ENCODE measurements around the gene BRF1.

Gene BRF1

DNA sequence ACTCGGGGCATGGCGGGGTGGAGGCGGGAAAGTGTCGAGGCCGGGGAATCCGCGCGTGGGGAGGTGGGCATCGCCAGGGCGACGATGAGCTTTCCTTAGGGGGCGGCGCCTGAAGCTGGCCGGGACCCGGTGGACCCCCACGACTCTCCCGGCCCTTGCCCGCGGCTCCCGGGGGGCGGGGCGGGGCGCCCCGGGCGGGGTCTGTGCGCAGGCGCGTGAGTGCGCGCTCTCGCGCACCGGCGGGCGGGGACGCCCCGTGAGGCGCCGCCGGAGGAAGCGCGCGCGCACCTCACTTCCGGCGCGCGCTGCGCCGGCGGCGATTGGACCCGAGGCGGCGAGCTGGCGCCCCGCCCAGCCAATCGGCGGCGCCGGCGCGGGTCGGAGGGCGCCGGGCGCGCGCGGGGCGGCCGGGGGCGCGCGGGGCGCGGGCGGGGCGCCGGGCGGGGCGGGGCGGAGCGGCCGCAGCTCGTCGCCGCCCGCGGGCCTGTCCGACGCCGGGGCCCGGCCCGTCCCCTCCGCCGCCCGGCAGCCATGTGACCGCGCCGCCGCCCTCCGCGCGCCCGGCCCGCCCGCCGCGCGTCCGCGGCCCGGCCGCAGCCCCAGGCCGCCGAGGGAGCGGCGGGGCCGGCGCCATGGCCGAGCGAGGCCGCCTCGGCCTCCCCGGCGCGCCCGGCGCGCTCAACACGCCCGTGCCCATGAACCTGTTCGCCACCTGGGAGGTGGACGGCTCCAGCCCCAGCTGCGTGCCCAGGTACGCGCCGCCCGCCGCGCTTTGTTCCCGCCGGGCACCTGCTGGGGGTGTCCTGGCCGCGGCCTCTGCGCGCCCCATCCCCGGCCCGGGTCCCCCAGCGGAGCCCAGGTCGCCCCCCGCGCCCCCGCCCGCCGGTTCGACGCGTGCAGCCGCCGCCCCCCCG is 13.7 kb upstream of the BRF1 start, which contains the start of gene PACS2:
Gene PACS2 (plus strand): TSS at position 462 of the 914 bp plus-strand sequence. CDS start 171 bp downstream, at position 633.
- H3K9ac ChIP-seq (ENCODE audit: low read length in 2 of 2), result peak within 1 kb of the TSS; percentile 68 to 75
- peaks cover 56% of the 10 kb centered on the region for H3K4me1 ChIP-seq (ENCODE audit: control insufficient read depth, insufficient read depth, low read length)
- no peaks in the 10 kb centered on the region for H3K27me3 ChIP-seq (ENCODE audit: control insufficient read depth in 1 of 2, insufficient read depth in 2 of 2, low read length in 2 of 2)
- peak within 1 kb of the TSS; percentile 94 for H3K27ac ChIP-seq (ENCODE audit: low read length)
- H3K9me3 ChIP-seq (ENCODE audit: control insufficient read depth in 2 of 2, low read length in 2 of 2), result no peaks in the 10 kb centered on the region
- no peaks in the 10 kb centered on the region for H3K36me3 ChIP-seq (ENCODE audit: control insufficient read depth in 2 of 2, insufficient read depth in 2 of 2, low read length in 2 of 2)
- H3K4me3 ChIP-seq (ENCODE audit: low read length in 2 of 2), result peak within 1 kb of the TSS; percentile 66 to 81

DNA sequence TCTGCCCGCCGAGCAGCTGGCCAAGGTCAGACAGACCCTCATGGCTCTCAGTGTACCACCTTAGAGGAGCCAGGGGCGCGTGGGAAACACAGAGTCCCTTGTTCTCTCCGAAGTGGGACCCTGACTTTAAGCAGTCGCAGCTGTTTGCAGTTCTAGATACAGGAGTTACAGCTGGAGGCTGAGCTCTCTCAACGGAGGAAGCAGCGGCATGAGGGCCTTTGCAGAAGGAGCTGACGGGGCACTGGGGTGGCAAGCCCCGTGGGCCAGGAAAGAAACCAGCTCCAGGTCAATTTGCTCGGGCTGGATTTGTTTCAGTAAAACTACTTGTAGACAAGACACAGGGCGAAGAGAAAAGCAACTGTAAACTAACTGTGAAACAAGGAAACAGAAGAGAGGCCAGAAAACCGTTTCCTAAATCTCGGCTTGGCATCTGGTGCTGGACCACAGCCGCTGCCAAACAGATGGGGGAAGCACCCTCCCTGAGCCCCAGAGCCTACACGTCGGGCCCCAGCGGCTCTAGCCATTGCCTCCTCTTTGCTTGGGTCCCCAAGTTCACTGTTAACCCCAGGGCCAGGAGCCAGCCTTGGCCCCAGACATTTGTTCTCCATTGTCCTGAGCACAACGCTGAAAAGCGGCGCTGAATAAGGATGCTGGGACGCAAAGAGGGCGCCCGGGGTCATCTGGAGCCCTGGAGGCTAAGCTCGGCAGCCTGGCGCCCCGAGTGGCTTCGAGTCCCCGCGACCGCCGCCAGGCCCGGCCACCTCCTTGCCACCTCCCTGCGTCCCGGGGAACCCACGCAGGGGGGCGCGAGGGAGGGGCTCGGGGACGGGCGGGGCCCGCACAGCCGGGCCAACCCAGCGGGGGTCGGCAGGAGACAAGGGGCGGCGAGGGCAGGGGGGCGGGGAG is 12.8 kb upstream of the BRF1 start:
- Histone ChIP-seq H3K27ac (ENCODE audit: low read length) (peak overlapping the region; percentile 94), H3K36me3 (ENCODE audit: control insufficient read depth in 2 of 2, insufficient read depth in 2 of 2, low read length in 2 of 2) (no peaks in the 10 kb centered on the region), H3K4me1 (ENCODE audit: control insufficient read depth, insufficient read depth, low read length) (peaks cover 56% of the 10 kb centered on the region), H3K4me3 (ENCODE audit: low read length in 2 of 2) (peak overlapping the region in 1 of 2 donors; percentile 69), H3K27me3 (ENCODE audit: control insufficient read depth in 1 of 2, insufficient read depth in 2 of 2, low read length in 2 of 2) (no peaks in the 10 kb centered on the region), H3K9ac (ENCODE audit: low read length in 2 of 2) (peak overlapping the region; percentile 68 to 75), H3K9me3 (ENCODE audit: control insufficient read depth in 2 of 2, low read length in 2 of 2) (no peaks in the 10 kb centered on the region)

DNA sequence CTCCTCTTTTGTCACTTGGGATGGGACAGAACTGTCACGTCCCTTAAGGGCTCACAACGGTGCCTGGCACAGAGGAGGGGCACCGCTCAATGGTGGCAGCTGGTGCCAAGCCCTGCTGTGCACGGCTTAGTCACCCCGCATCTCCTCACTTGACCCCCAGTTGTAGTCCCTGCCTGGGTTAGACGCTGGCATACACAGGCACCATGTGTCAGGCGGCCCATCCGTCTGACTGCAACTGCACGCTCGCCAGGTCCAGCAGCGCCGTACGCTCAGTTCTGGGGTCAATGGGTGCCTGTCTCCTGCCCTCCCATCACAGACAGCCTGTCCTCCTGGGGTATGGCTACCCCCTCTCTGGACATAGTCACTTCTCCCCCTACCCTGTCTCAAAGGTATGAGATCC is 12.2 kb upstream of the BRF1 start:
- peaks cover 55% of the 10 kb centered on the region for H3K4me1 ChIP-seq (ENCODE audit: control insufficient read depth, insufficient read depth, low read length)
- H3K9me3 ChIP-seq (ENCODE audit: control insufficient read depth in 2 of 2, low read length in 2 of 2), result no peaks in the 10 kb centered on the region
- H3K27ac ChIP-seq (ENCODE audit: low read length), result peak overlapping the region; percentile 94
- no peaks in the 10 kb centered on the region for H3K27me3 ChIP-seq (ENCODE audit: control insufficient read depth in 1 of 2, insufficient read depth in 2 of 2, low read length in 2 of 2)
- peak overlapping the region in 1 of 2 donors; percentile 69 for H3K4me3 ChIP-seq (ENCODE audit: low read length in 2 of 2)
- H3K9ac ChIP-seq (ENCODE audit: low read length in 2 of 2), result peak overlapping the region in 1 of 2 donors; percentile 68
- no peaks in the 10 kb centered on the region for H3K36me3 ChIP-seq (ENCODE audit: control insufficient read depth in 2 of 2, insufficient read depth in 2 of 2, low read length in 2 of 2)

DNA sequence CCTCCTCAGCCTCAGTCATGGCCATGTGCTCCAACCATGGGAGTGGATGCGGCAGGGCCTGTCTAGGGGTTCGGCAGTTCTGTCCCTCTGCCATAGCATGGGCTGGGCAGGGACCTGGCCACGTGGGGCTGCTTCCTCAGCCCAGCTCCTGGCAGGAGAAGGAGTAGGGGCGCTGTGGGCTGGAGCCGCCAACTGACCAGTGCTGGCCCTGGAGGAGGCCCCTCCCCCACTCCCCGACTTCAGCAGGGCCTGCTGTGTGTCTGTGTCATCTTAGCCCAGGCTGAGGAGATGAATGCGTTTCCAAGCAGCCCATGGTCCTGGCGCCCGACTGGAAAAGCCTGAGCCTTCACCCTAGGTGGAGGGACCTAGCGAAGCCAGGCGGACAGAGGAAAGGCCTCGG is 11.0 kb upstream of the BRF1 start:
- Histone ChIP-seq H3K27ac (ENCODE audit: low read length) (peak overlapping the region; percentile 94), H3K36me3 (ENCODE audit: control insufficient read depth in 2 of 2, insufficient read depth in 2 of 2, low read length in 2 of 2) (no peaks in the 10 kb centered on the region), H3K27me3 (ENCODE audit: control insufficient read depth in 1 of 2, insufficient read depth in 2 of 2, low read length in 2 of 2) (no peaks in the 10 kb centered on the region), H3K4me1 (ENCODE audit: control insufficient read depth, insufficient read depth, low read length) (peaks cover 44% of the 10 kb centered on the region), H3K9me3 (ENCODE audit: control insufficient read depth in 2 of 2, low read length in 2 of 2) (no peaks in the 10 kb centered on the region), H3K4me3 (ENCODE audit: low read length in 2 of 2) (no peak overlapping the region), H3K9ac (ENCODE audit: low read length in 2 of 2) (no peak overlapping the region)

DNA sequence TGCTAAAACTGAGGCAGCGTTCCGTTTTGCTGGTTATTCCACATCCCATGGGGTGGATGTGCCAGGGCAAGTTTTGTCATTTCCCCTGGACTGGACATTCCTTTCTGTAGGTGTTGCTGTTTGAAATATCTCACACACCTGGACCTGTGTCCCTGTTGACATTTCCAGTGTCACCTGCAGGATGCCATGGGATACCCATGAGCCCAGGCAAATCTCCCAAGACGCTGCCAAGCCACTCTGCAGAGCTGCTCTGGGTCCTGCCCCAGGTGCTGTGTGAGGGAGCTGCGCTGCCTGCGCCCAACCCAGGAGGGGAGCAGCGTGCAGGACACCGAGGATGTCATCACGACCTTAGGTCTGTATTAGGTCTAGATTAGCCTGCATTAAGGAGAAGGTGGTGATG is 8.6 kb upstream of the BRF1 start:
- no peaks in the 10 kb centered on the region for H3K36me3 ChIP-seq (ENCODE audit: control insufficient read depth in 2 of 2, insufficient read depth in 2 of 2, low read length in 2 of 2)
- H3K9me3 ChIP-seq (ENCODE audit: control insufficient read depth in 2 of 2, low read length in 2 of 2), result no peaks in the 10 kb centered on the region
- H3K4me3 ChIP-seq (ENCODE audit: low read length in 2 of 2), result no peak overlapping the region
- no peak overlapping the region for H3K9ac ChIP-seq (ENCODE audit: low read length in 2 of 2)
- peaks cover 26% of the 10 kb centered on the region for H3K4me1 ChIP-seq (ENCODE audit: control insufficient read depth, insufficient read depth, low read length)
- no peaks in the 10 kb centered on the region for H3K27me3 ChIP-seq (ENCODE audit: control insufficient read depth in 1 of 2, insufficient read depth in 2 of 2, low read length in 2 of 2)
- no peak overlapping the region for H3K27ac ChIP-seq (ENCODE audit: low read length)

DNA sequence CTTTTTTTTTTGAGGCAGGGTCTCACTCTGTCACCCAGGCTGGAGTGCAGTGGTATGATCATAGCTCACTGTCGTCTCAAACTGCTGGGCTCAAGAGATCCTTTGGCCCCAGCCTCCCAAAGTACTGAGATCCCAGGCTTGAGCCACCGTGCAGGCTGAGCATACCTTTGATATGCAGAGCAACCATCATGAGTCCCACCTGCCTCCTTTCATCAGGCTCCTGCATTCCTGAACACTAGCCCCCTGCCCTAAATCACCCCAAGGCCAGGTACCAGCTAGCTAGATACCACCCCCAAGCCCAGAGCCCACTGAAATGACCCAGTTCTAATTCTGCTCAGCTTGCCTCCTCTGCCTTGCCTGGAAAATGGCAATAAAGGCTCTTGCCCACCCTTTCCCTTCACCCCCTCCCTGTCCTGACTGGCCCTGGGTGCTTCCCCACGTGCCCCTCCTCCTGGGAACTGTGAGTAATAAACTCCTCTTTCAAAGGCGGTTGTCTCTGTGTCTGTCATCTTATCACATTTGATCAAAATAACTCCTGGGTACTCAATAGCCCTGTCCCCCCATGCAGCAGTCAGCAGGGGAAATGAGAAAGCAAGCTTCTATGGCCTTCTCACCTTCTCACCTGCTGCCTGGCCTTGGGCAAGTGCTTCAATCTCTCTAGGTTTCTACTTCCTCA is 6.4 kb upstream of the BRF1 start:
- H3K4me3 ChIP-seq (ENCODE audit: low read length in 2 of 2), result no peak overlapping the region
- H3K4me1 ChIP-seq (ENCODE audit: control insufficient read depth, insufficient read depth, low read length), result peaks cover 7% of the 10 kb centered on the region
- no peaks in the 10 kb centered on the region for H3K9me3 ChIP-seq (ENCODE audit: control insufficient read depth in 2 of 2, low read length in 2 of 2)
- no peaks in the 10 kb centered on the region for H3K36me3 ChIP-seq (ENCODE audit: control insufficient read depth in 2 of 2, insufficient read depth in 2 of 2, low read length in 2 of 2)
- no peak overlapping the region for H3K9ac ChIP-seq (ENCODE audit: low read length in 2 of 2)
- no peaks in the 10 kb centered on the region for H3K27me3 ChIP-seq (ENCODE audit: control insufficient read depth in 1 of 2, insufficient read depth in 2 of 2, low read length in 2 of 2)
- no peak overlapping the region for H3K27ac ChIP-seq (ENCODE audit: low read length)

DNA sequence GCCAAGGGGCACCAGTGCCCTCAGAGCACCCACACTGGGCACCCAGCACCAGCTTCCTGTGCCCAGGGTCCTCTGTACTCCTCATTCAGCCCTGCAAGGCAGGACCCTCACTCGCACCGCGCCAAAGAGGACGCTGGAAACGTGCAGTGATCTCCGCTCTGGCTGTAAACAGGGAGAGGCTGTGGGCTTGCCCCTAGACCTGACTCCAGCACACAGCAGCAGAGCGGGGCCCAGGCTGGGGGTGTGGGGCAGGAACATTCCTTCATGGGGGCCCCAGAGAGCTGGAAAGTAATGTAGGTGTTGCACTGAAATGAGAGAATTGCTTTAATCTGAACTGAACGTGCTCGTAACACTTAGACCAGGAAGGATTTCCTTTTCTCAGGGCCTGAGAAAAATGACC is 5.0 kb upstream of the BRF1 start:
- Histone ChIP-seq H3K27ac (ENCODE audit: low read length) (no peak overlapping the region), H3K9me3 (ENCODE audit: control insufficient read depth in 2 of 2, low read length in 2 of 2) (no peaks in the 10 kb centered on the region), H3K9ac (ENCODE audit: low read length in 2 of 2) (no peak overlapping the region), H3K36me3 (ENCODE audit: control insufficient read depth in 2 of 2, insufficient read depth in 2 of 2, low read length in 2 of 2) (no peaks in the 10 kb centered on the region), H3K27me3 (ENCODE audit: control insufficient read depth in 1 of 2, insufficient read depth in 2 of 2, low read length in 2 of 2) (no peaks in the 10 kb centered on the region), H3K4me3 (ENCODE audit: low read length in 2 of 2) (no peak overlapping the region), H3K4me1 (ENCODE audit: control insufficient read depth, insufficient read depth, low read length) (peaks cover 4% of the 10 kb centered on the region)

DNA sequence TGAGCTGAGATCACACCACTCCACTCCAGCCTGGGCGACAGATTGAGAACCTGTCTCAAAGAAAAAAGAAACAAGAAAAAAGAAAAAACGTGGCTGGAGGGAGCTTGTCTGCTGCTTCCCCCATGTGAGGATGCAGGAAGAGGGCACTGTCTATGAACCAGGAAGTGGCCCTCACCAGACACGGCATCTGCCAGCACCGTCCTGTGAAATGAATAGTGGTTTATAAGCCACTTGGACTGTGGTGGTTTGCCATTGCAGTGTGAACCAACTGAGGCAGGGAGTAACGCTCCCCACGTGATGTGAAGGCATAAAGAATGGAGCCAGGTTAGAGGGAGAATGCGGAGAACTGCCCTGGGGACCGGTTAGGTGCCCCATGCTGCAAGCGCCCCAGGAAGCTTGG is 4.5 kb upstream of the BRF1 start:
- H3K9ac ChIP-seq (ENCODE audit: low read length in 2 of 2), result no peak overlapping the region
- H3K27ac ChIP-seq (ENCODE audit: low read length), result no peak overlapping the region
- H3K4me3 ChIP-seq (ENCODE audit: low read length in 2 of 2), result no peak overlapping the region
- peaks cover 4% of the 10 kb centered on the region for H3K4me1 ChIP-seq (ENCODE audit: control insufficient read depth, insufficient read depth, low read length)
- H3K9me3 ChIP-seq (ENCODE audit: control insufficient read depth in 2 of 2, low read length in 2 of 2), result no peaks in the 10 kb centered on the region
- H3K36me3 ChIP-seq (ENCODE audit: control insufficient read depth in 2 of 2, insufficient read depth in 2 of 2, low read length in 2 of 2), result no peaks in the 10 kb centered on the region
- no peaks in the 10 kb centered on the region for H3K27me3 ChIP-seq (ENCODE audit: control insufficient read depth in 1 of 2, insufficient read depth in 2 of 2, low read length in 2 of 2)

DNA sequence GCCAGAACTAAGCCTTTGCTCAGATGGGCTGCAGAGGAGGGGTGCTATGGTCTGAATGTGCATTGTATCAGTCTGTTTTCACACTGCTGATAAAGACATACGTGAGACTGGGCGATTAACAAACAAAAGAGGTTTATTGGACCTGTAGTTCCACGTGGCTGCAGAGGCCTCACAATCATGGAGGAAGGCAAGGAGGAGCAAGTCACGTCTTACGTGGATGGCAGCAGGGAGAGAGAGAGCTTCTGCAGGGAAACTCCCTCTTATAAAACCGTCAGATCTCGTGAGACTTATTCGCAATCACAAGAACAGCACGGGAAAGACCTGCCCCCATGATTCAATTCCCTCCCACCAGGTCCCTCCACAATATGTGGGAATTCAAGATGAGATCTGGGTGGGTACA is 3.8 kb upstream of the BRF1 start:
- no peak overlapping the region for H3K27ac ChIP-seq (ENCODE audit: low read length)
- H3K4me1 ChIP-seq (ENCODE audit: control insufficient read depth, insufficient read depth, low read length), result peaks cover 10% of the 10 kb centered on the region
- no peak overlapping the region for H3K4me3 ChIP-seq (ENCODE audit: low read length in 2 of 2)
- no peaks in the 10 kb centered on the region for H3K36me3 ChIP-seq (ENCODE audit: control insufficient read depth in 2 of 2, insufficient read depth in 2 of 2, low read length in 2 of 2)
- H3K27me3 ChIP-seq (ENCODE audit: control insufficient read depth in 1 of 2, insufficient read depth in 2 of 2, low read length in 2 of 2), result no peaks in the 10 kb centered on the region
- no peak overlapping the region for H3K9ac ChIP-seq (ENCODE audit: low read length in 2 of 2)
- no peaks in the 10 kb centered on the region for H3K9me3 ChIP-seq (ENCODE audit: control insufficient read depth in 2 of 2, low read length in 2 of 2)

DNA sequence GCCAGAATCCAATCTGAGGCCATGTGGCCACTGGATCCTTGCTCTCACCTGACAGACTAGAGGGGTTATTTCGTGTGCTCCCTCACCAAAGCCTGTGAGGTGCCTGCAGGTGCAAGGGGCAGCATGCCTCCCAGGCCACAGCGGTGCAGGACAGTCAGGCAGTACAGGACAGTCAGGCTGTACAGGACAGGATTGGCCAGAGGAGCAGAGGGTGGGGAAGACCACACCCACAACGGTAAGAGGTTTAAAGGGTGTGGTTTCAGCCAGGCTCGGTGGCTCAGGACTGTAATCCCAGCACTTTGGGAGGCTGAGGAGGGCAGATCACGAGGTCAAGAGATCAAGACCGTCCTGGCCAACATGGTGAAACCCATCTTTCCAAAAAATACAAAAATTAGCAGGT is 3.1 kb upstream of the BRF1 start:
- Histone ChIP-seq H3K27ac (ENCODE audit: low read length) (no peak overlapping the region), H3K9ac (ENCODE audit: low read length in 2 of 2) (no peak overlapping the region), H3K4me3 (ENCODE audit: low read length in 2 of 2) (no peak overlapping the region), H3K36me3 (ENCODE audit: control insufficient read depth in 2 of 2, insufficient read depth in 2 of 2, low read length in 2 of 2) (no peaks in the 10 kb centered on the region), H3K27me3 (ENCODE audit: control insufficient read depth in 1 of 2, insufficient read depth in 2 of 2, low read length in 2 of 2) (no peaks in the 10 kb centered on the region), H3K4me1 (ENCODE audit: control insufficient read depth, insufficient read depth, low read length) (peaks cover 16% of the 10 kb centered on the region), H3K9me3 (ENCODE audit: control insufficient read depth in 2 of 2, low read length in 2 of 2) (no peaks in the 10 kb centered on the region)

Measured in stomach smooth muscle (tissue), 2 donors.